ENCODE data around the gene PUS7L. TPM values are rescaled to one million over a fixed set of nuclear protein-coding genes. Genes with fewer than 3 reads are reported as not detected.

The PUS7L gene
- total RNA-seq, 4 donors from 2014 or later, result 3.0 to 16.3 (median 9.5) TPM

- no peak for TF ChIP-seq EP300 (IDR thresholded peaks at IDR 0.05; ENCODE audit: low read depth)
- peak in 4 of 5 experiments; percentile 33 to 60 (median 53) for TF ChIP-seq CTCF (IDR thresholded peaks at IDR 0.05)
- peak; percentile 79 for TF ChIP-seq POLR2A (IDR thresholded peaks at IDR 0.05)
- peak; percentile 57 to 84 (median 81) for TF ChIP-seq POLR2AphosphoS5 (IDR thresholded peaks at IDR 0.05)
- no peaks in the 10 kb centered on the region for H3K9me3 ChIP-seq
- in situ Hi-C loops (cut with MboI; ENCODE audit: low pct_ligation_motif_present in 1 of 4, low pct_unique_long_range_greater_than_20kb in 1 of 4, low sequenced_read_pairs in 3 of 4), result loop anchor here in 1 of 4 donors (5.0 kb wide), 1 partner anchor 49 kb away; the partner anchor contains the start of genes IRAK4 and PUS7L
- H3K4me1 ChIP-seq, result peaks cover 11 to 33% (median 19%) of the 10 kb centered on the region in 4 donors
- peak within 1 kb of the TSS; percentile 97 to 99 (median 98) for H3K27ac ChIP-seq
- H3K4me3 ChIP-seq, result peak within 1 kb of the TSS; percentile 83 to 100 (median 94)
- intact Hi-C loops (cut with DNase I; ENCODE audit: low total_unique reads), result no loop called here
- peaks cover 0 to 9% (median under 1%) of the 10 kb centered on the region in 4 donors for H3K36me3 ChIP-seq
- peak; percentile 92 for DNase-seq
- WGBS, 2 donors (ENCODE audit: low coverage in 1 of 2), result 0% methylated on average over 4 to 43 of the region's 89 CpGs
- H3K27me3 ChIP-seq, result no peaks in the 10 kb centered on the region
Observed at GRCh38 chr12:43805860-43806736, 47.5 kb upstream of the PUS7L start, which contains the start of gene TWF1. Gene TWF1 (minus strand): TSS chr12:43806317. CDS start chr12:43806245, 72 bp downstream.

DNA sequence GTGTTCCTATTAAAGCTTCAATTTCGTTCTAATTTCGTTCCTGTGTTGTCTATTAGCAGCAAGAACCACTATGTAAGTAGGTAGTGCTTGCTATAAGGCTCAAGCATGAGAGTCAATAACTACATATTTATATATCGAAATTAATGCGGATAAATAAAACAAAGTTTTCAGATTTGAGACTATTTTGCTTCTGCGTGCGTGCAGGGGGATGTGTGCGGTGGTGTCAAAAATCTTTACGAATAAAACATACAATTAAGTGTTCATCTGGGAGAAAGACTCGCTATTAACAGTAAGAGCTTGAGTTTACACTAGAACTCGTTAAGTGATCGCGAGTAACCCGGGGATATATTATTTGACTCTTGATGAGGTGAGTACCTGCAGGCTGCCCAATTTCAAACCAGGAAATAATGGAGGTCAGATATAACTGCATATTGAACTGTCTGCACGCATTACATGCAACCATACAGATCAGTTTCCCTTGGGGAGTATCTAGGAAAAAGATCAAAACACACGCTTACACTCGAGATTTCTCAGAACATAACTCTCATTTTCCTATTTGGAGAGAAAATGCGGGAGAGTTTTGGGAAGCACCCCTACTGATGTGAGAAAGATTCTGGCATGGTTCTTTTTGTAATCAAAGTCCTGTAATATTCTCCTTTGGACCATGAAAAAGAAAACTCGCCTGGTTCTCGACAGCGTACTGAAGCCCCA is 46.7 kb upstream of the PUS7L start:
- intact Hi-C loops (cut with DNase I; ENCODE audit: low total_unique reads) (no loop called here), in situ Hi-C loops (cut with MboI; ENCODE audit: low pct_ligation_motif_present in 1 of 4, low pct_unique_long_range_greater_than_20kb in 1 of 4, low sequenced_read_pairs in 3 of 4) (loop anchor here in 1 of 4 donors (5.0 kb wide), 1 partner anchor 48 kb away; the partner anchor contains the start of genes IRAK4 and PUS7L)
- WGBS, 2 donors (ENCODE audit: low coverage in 1 of 2), result 4 to 11% methylated on average over 20 of the region's 20 CpGs
- DNase-seq, result no peak
- no peaks in the 10 kb centered on the region for H3K27me3 ChIP-seq
- no peaks in the 10 kb centered on the region for H3K9me3 ChIP-seq
- peak overlapping the region; percentile 97 to 99 (median 98) for H3K27ac ChIP-seq
- H3K4me3 ChIP-seq, result peak overlapping the region; percentile 83 to 100 (median 94)
- peaks cover 0 to 17% (median 4%) of the 10 kb centered on the region in 4 donors for H3K36me3 ChIP-seq
- H3K4me1 ChIP-seq, result peaks cover 11 to 33% (median 19%) of the 10 kb centered on the region in 4 donors
- no peak for TF ChIP-seq EP300 (IDR thresholded peaks at IDR 0.05; ENCODE audit: low read depth)
- no peak for TF ChIP-seq CTCF (IDR thresholded peaks at IDR 0.05)
- TF ChIP-seq POLR2A (IDR thresholded peaks at IDR 0.05), result no peak
- TF ChIP-seq POLR2AphosphoS5 (IDR thresholded peaks at IDR 0.05), result no peak

DNA sequence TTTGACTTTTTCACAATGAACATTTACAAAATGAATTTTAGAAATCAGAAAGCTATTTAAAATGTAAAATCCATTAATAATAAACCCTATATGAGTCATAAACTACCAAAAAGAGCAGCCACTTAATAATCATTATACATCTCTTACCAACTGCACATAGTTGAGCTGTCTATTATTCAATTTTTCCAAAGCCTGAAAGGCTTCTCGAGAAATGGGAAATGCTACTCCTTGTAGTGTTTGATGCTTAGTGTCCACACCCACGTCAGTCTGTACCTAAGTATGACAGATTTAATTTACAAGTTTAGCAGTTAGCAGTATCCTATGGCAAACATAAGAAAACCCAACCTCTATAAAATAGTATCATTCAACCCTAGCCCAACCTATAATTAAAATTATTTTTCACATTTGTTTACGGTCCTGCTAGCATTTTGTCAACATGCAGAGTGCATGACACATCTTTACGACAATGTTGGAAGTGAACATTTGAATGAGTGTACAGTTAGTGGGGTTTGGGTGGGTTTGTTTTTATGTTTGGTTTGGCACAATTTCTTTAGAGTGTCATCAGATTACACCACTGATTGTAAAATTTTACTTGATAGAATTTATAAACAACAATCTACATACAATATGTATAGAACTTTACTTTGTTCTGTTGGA is 39.1 kb upstream of the PUS7L start:
- no peak for DNase-seq
- Histone ChIP-seq H3K4me3 (no peak overlapping the region), H3K27me3 (no peaks in the 10 kb centered on the region), H3K9me3 (no peaks in the 10 kb centered on the region), H3K27ac (no peak overlapping the region), H3K4me1 (peaks cover 0 to 1% (median 0%) of the 10 kb centered on the region in 4 donors), H3K36me3 (peaks cover 0 to 66% (median 31%) of the 10 kb centered on the region in 4 donors)
- TF ChIP-seq POLR2AphosphoS5 (IDR thresholded peaks at IDR 0.05), result no peak
- TF ChIP-seq EP300 (IDR thresholded peaks at IDR 0.05; ENCODE audit: low read depth), result no peak
- TF ChIP-seq CTCF (IDR thresholded peaks at IDR 0.05), result no peak
- no peak for TF ChIP-seq POLR2A (IDR thresholded peaks at IDR 0.05)
- WGBS, 2 donors (ENCODE audit: low coverage in 1 of 2), result 65 to 73% methylated on average over 4 of the region's 4 CpGs
- intact Hi-C loops (cut with DNase I; ENCODE audit: low total_unique reads), result no loop called here
- in situ Hi-C loops (cut with MboI; ENCODE audit: low pct_ligation_motif_present in 1 of 4, low pct_unique_long_range_greater_than_20kb in 1 of 4, low sequenced_read_pairs in 3 of 4), result no loop called here
